WTC11 (cell line): ENCODE measurements around the gene ARSB. TPM values are rescaled to one million over a fixed set of nuclear protein-coding genes. Genes with fewer than 3 reads are reported as not detected.

Experiments used
- ATAC-seq: fragments of 200-7000 bp; cut with Tn5 transposase; 2 replicates; pipeline ENCODE4 v1.10.0; 2021; ENCODE audit warnings: mild to moderate bottlenecking, moderate library complexity
- CTCF ChIA-PET: fragments of 300-600 bp; sonication (Branson Sonifier 250); formaldehyde crosslinking; loops from one replicate; lab custom pipeline; 2021; ENCODE audit warnings: antibody characterized with exemption; lab: Charles Lee
- POLR2A ChIA-PET: fragments of 350-600 bp; sonication (Branson Sonifier 250); formaldehyde crosslinking; loops from one replicate; lab custom pipeline; 2021; ENCODE audit warnings: antibody characterized with exemption; lab: Charles Lee
- DNase-seq: peaks from one replicate; pipeline ENCODE4 v3.0.0; 2021; ENCODE audit warnings: low spot score
- H3K27ac Mint-ChIP-seq: 2 replicates; pipeline ENCODE4 v1.8.0; 2021; ENCODE audit warnings: mixed read lengths
- H3K27me3 Mint-ChIP-seq: 2 replicates; pipeline ENCODE4 v1.8.0; 2021; ENCODE audit warnings: low read depth, mild to moderate bottlenecking, moderate library complexity, mixed read lengths
- H3K36me3 Mint-ChIP-seq: 2 replicates; pipeline ENCODE4 v1.8.0; 2021; ENCODE audit warnings: mixed read lengths
- H3K4me1 Mint-ChIP-seq: 2 replicates; pipeline ENCODE4 v1.8.0; 2022; ENCODE audit warnings: mixed read lengths
- H3K4me3 Mint-ChIP-seq: 2 replicates; pipeline ENCODE4 v1.8.0; 2021; ENCODE audit warnings: mild to moderate bottlenecking, moderate library complexity, mixed read lengths
- H3K9me3 Mint-ChIP-seq: 2 replicates; pipeline ENCODE4 v1.8.0; 2021; ENCODE audit warnings: mixed read lengths
- ATF1 ChIP-seq: sonication (generic); formaldehyde crosslinking; IDR thresholded peaks from 2 replicates; pipeline ENCODE4 v1.8.1; 2023; ENCODE audit warnings: mild to moderate bottlenecking, moderate library complexity, missing genetic modification reagents
- CBFB ChIP-seq: sonication (generic); formaldehyde crosslinking; IDR thresholded peaks from 2 replicates; pipeline ENCODE4 v1.8.1; 2022; ENCODE audit warnings: mild to moderate bottlenecking, low read depth, missing genetic modification reagents
- FOXP1 ChIP-seq: sonication (generic); formaldehyde crosslinking; IDR thresholded peaks from 2 replicates; pipeline ENCODE4 v1.8.0; 2022; ENCODE audit warnings: missing genetic modification reagents, mild to moderate bottlenecking, moderate library complexity, borderline replicate concordance
- NFATC4 ChIP-seq: fragments of 250-450 bp; sonication (Bioruptor Pico); IDR thresholded peaks from 2 replicates; pipeline ENCODE4 v1.9.0; 2021; ENCODE audit warnings: mild to moderate bottlenecking
- NR2C2 ChIP-seq: sonication (generic); formaldehyde crosslinking; IDR thresholded peaks from 2 replicates; pipeline ENCODE4 v1.8.0; 2022; ENCODE audit warnings: mild to moderate bottlenecking, missing genetic modification reagents
- OVOL2 ChIP-seq: fragments of 250-450 bp; sonication (Bioruptor Pico); IDR thresholded peaks from 2 replicates; pipeline ENCODE4 v1.9.0; 2021; ENCODE audit warnings: mild to moderate bottlenecking, borderline replicate concordance
- ZBTB21 ChIP-seq: sonication (generic); formaldehyde crosslinking; IDR thresholded peaks from 2 replicates; pipeline ENCODE4 v1.8.1; 2023; ENCODE audit warnings: mild to moderate bottlenecking, missing genetic modification reagents, borderline replicate concordance
- total RNA-seq: library from RNA; stranded (reverse); gene quantifications from 3 replicates; pipeline ENCODE4 v1.2.3, GENCODE V29; 2021
- TF ChIP-seq, protein P1 (sequence below): fragments of 200-600 bp; IDR thresholded peaks from 2 replicates; pipeline ENCODE4 v1.8.0; 2022; ENCODE audit warnings: antibody characterized with exemption
- TF ChIP-seq, protein P2 (sequence below): fragments of 250-450 bp; sonication (Bioruptor Pico); conservative IDR thresholded peaks from 2 replicates; pipeline ENCODE4 v1.9.0; 2021; ENCODE audit warnings: mild to moderate bottlenecking
- TF ChIP-seq, protein P3 (sequence below): sonication (generic); formaldehyde crosslinking; IDR thresholded peaks from 2 replicates; pipeline ENCODE4 v1.8.1; 2022; ENCODE audit warnings: mild to moderate bottlenecking, moderate library complexity, missing genetic modification reagents
- TF ChIP-seq, protein P4 (sequence below): sonication (generic); formaldehyde crosslinking; IDR thresholded peaks from 2 replicates; pipeline ENCODE4 v1.8.1; 2023; ENCODE audit warnings: mild to moderate bottlenecking, moderate library complexity, missing genetic modification reagents
- TF ChIP-seq, protein P5 (sequence below): fragments of 250-450 bp; sonication (Bioruptor Pico); IDR thresholded peaks from 2 replicates; pipeline ENCODE4 v1.9.0; 2021; ENCODE audit warnings: moderate library complexity, mild to moderate bottlenecking, inconsistent platforms, borderline replicate concordance
- TF ChIP-seq, protein P6 (sequence below): fragments of 250-450 bp; sonication (Bioruptor Pico); IDR thresholded peaks from 2 replicates; pipeline ENCODE4 v1.9.0; 2021; ENCODE audit warnings: mild to moderate bottlenecking, borderline replicate concordance
- TF ChIP-seq, protein P7 (sequence below): fragments of 250-450 bp; sonication (Bioruptor Pico); IDR thresholded peaks from 2 replicates; pipeline ENCODE4 v1.8.0; 2021; ENCODE audit warnings: mild to moderate bottlenecking
- TF ChIP-seq, protein P8 (sequence below): sonication (generic); formaldehyde crosslinking; IDR thresholded peaks from 2 replicates; pipeline ENCODE4 v1.8.1; 2023; ENCODE audit warnings: mild to moderate bottlenecking, missing genetic modification reagents

Gene ARSB
- total RNA-seq, 1 experiment from 2014 or later = 9.7 TPM

DNA sequence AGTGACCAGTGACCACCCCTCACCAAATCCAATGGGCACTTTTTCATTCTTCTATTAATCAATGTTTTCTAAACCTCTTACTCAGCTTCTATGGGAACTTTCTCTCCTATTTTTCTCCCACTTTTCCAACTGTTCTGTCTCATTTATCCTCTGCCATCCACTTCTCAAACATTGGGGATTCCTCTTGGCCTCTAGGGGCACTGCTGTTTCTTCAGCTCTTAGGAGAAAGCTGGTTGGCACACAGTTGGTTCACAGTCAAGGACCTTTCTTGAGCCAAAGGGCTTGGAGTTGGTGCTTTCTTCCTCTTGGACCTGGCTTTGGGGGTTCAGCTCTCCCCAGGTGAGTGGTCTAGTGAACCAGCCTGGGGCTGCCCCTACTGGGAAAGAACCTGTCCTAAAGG lies 224.3 kb downstream of the ARSB start:
- peaks cover 21% of the 10 kb centered on the region for H3K4me1 Mint-ChIP-seq
- H3K36me3 Mint-ChIP-seq = no peaks in the 10 kb centered on the region
- ATAC-seq (peak; percentile 75), DNase-seq (no peak)
- ChIA-PET POLR2A (no interaction called here), CTCF (interaction anchor here (0.6 to 2.0 kb wide), 19 partner anchors 8 to 1897 kb away, joined by 3 to 48 read pairs (median 4); partner anchors contain the start of gene LHFPL2)
- peaks cover under 1% of the 10 kb centered on the region; the same call in 1 of the 2 replicates for H3K27me3 Mint-ChIP-seq
- no peak overlapping the region for H3K4me3 Mint-ChIP-seq
- no peak overlapping the region for H3K27ac Mint-ChIP-seq
- no peak for TF ChIP-seq NFATC4
- TF ChIP-seq ATF1 = no peak
- TF ChIP-seq FOXP1 (CRISPR knock-in tag) = no peak
- peaks cover 10% of the 10 kb centered on the region for H3K9me3 Mint-ChIP-seq

DNA sequence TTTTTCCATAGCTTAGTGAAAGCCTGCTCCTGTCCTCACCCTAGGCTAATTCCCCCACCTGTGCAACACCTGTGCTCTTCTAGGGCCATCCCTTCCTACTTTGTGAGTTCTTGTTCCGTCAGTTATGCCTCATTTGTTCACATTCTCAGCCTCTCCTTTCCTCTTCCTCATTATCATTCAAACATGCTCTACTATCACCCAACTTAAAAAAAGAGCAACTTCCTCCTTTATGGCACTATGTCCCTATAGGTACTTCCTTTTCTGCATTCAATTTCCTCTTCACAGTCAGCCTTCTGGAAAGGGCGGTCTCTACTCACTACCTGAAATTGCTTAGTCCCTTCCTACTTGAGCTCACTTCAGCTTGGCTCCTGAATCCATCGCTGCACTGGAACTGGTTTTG lies 224.7 kb downstream of the ARSB start:
- Mint-ChIP-seq H3K27me3 (no peaks in the 10 kb centered on the region), H3K27ac (no peak overlapping the region), H3K4me1 (peaks cover 18% of the 10 kb centered on the region), H3K9me3 (peaks cover 10% of the 10 kb centered on the region), H3K4me3 (no peak overlapping the region), H3K36me3 (no peaks in the 10 kb centered on the region)
- TF ChIP-seq CBFB (CRISPR knock-in tag) = no peak
- TF ChIP-seq, protein P1, sequence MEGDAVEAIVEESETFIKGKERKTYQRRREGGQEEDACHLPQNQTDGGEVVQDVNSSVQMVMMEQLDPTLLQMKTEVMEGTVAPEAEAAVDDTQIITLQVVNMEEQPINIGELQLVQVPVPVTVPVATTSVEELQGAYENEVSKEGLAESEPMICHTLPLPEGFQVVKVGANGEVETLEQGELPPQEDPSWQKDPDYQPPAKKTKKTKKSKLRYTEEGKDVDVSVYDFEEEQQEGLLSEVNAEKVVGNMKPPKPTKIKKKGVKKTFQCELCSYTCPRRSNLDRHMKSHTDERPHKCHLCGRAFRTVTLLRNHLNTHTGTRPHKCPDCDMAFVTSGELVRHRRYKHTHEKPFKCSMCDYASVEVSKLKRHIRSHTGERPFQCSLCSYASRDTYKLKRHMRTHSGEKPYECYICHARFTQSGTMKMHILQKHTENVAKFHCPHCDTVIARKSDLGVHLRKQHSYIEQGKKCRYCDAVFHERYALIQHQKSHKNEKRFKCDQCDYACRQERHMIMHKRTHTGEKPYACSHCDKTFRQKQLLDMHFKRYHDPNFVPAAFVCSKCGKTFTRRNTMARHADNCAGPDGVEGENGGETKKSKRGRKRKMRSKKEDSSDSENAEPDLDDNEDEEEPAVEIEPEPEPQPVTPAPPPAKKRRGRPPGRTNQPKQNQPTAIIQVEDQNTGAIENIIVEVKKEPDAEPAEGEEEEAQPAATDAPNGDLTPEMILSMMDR = no peak
- TF ChIP-seq, protein P2, sequence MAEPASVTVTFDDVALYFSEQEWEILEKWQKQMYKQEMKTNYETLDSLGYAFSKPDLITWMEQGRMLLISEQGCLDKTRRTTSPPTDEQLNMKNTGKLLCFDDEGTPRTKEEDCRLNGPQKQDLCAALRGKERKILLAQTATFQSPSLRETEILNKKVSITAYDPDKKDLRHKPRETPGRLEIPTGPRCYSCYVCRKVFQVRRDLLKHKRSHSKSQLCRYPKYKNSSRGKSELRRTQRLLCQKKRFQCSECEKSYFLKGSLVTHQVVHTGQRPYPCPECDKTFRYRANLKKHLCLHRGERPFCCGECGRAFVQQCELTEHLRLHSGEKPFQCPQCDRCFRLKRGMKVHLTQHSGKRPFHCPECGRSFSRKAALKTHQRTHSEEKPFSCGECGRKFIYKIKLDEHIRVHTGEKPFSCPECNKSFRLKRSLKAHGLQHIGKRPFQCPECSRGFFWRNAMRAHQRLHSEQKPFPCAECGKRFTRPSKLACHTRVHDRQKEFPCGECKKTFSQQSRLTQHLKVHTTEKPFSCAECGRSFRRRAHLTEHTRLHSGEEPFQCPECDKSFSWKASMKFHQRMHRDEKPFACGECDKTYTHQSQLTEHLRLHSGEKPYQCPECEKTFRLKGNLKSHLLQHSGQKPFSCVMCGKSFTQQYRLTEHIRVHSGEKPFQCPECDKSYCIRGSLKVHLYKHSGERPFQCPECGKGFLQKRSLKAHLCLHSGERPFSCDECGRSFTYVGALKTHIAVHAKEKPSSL = no peak
- TF ChIP-seq, protein P3, sequence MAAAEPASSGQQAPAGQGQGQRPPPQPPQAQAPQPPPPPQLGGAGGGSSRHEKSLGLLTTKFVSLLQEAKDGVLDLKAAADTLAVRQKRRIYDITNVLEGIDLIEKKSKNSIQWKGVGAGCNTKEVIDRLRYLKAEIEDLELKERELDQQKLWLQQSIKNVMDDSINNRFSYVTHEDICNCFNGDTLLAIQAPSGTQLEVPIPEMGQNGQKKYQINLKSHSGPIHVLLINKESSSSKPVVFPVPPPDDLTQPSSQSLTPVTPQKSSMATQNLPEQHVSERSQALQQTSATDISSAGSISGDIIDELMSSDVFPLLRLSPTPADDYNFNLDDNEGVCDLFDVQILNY (CRISPR knock-in tag) = no peak
- TF ChIP-seq, protein P4, sequence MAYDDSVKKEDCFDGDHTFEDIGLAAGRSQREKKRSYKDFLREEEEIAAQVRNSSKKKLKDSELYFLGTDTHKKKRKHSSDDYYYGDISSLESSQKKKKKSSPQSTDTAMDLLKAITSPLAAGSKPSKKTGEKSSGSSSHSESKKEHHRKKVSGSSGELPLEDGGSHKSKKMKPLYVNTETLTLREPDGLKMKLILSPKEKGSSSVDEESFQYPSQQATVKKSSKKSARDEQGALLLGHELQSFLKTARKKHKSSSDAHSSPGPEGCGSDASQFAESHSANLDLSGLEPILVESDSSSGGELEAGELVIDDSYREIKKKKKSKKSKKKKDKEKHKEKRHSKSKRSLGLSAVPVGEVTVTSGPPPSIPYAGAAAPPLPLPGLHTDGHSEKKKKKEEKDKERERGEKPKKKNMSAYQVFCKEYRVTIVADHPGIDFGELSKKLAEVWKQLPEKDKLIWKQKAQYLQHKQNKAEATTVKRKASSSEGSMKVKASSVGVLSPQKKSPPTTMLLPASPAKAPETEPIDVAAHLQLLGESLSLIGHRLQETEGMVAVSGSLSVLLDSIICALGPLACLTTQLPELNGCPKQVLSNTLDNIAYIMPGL (CRISPR knock-in tag) = no peak
- TF ChIP-seq, protein P5, sequence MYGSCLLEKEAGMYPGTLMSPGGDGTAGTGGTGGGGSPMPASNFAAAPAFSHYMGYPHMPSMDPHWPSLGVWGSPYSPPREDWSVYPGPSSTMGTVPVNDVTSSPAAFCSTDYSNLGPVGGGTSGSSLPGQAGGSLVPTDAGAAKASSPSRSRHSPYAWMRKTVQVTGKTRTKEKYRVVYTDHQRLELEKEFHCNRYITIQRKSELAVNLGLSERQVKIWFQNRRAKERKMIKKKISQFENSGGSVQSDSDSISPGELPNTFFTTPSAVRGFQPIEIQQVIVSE (CRISPR knock-in tag) = no peak
- TF ChIP-seq OVOL2 (CRISPR knock-in tag) = no peak
- ATAC-seq (no peak), DNase-seq (no peak)
- POLR2A ChIA-PET = no interaction called here
- CTCF ChIA-PET = interaction anchor here (0.5 to 2.0 kb wide), 20 partner anchors 8 to 1897 kb away, joined by 3 to 48 read pairs (median 4); partner anchors contain the start of gene LHFPL2

DNA sequence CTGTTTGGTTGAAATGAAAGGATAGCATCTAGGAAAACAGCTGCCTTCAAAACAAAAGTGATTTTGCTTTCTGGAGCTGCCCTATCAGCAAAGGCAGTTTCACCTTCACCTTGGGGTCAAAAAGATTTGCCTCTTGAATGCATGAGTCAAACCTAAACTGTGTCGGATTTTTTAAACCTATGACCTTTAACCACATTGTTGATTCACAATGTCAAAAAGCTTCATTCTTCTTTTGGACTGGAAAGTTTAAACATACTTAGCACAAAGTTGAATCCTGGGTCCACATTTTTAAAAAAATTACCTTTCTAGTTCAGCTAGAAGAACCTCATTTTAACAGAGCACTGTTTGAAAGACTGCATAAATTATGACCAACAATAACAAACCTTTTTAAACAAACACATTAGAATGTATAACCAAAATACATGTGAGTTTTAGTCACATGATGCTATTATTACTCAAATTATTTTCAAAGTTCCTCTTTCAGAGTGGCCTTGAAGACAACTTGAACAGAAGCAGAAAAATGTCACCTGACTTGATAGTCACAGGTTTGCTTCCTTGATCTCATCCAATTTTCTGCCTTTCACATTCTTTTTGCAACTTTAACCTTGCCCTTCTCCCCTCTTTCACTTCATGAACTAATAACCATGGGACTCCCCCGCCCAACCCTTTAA lies 226.8 kb downstream of the ARSB start:
- Mint-ChIP-seq H3K27ac (no peak overlapping the region), H3K4me1 (peaks cover 6% of the 10 kb centered on the region), H3K4me3 (no peak overlapping the region), H3K36me3 (no peaks in the 10 kb centered on the region), H3K27me3 (no peaks in the 10 kb centered on the region), H3K9me3 (no peaks in the 10 kb centered on the region)
- DNase-seq = no peak
- ChIA-PET CTCF (no interaction called here), POLR2A (no interaction called here)
- no peak for ATAC-seq
- TF ChIP-seq, protein P6, sequence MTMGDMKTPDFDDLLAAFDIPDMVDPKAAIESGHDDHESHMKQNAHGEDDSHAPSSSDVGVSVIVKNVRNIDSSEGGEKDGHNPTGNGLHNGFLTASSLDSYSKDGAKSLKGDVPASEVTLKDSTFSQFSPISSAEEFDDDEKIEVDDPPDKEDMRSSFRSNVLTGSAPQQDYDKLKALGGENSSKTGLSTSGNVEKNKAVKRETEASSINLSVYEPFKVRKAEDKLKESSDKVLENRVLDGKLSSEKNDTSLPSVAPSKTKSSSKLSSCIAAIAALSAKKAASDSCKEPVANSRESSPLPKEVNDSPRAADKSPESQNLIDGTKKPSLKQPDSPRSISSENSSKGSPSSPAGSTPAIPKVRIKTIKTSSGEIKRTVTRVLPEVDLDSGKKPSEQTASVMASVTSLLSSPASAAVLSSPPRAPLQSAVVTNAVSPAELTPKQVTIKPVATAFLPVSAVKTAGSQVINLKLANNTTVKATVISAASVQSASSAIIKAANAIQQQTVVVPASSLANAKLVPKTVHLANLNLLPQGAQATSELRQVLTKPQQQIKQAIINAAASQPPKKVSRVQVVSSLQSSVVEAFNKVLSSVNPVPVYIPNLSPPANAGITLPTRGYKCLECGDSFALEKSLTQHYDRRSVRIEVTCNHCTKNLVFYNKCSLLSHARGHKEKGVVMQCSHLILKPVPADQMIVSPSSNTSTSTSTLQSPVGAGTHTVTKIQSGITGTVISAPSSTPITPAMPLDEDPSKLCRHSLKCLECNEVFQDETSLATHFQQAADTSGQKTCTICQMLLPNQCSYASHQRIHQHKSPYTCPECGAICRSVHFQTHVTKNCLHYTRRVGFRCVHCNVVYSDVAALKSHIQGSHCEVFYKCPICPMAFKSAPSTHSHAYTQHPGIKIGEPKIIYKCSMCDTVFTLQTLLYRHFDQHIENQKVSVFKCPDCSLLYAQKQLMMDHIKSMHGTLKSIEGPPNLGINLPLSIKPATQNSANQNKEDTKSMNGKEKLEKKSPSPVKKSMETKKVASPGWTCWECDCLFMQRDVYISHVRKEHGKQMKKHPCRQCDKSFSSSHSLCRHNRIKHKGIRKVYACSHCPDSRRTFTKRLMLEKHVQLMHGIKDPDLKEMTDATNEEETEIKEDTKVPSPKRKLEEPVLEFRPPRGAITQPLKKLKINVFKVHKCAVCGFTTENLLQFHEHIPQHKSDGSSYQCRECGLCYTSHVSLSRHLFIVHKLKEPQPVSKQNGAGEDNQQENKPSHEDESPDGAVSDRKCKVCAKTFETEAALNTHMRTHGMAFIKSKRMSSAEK = no peak
- TF ChIP-seq NR2C2 (no peak), ZBTB21 (CRISPR knock-in tag) (no peak)
- TF ChIP-seq, protein P7, sequence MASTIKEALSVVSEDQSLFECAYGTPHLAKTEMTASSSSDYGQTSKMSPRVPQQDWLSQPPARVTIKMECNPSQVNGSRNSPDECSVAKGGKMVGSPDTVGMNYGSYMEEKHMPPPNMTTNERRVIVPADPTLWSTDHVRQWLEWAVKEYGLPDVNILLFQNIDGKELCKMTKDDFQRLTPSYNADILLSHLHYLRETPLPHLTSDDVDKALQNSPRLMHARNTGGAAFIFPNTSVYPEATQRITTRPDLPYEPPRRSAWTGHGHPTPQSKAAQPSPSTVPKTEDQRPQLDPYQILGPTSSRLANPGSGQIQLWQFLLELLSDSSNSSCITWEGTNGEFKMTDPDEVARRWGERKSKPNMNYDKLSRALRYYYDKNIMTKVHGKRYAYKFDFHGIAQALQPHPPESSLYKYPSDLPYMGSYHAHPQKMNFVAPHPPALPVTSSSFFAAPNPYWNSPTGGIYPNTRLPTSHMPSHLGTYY = no peak
- TF ChIP-seq, protein P8, sequence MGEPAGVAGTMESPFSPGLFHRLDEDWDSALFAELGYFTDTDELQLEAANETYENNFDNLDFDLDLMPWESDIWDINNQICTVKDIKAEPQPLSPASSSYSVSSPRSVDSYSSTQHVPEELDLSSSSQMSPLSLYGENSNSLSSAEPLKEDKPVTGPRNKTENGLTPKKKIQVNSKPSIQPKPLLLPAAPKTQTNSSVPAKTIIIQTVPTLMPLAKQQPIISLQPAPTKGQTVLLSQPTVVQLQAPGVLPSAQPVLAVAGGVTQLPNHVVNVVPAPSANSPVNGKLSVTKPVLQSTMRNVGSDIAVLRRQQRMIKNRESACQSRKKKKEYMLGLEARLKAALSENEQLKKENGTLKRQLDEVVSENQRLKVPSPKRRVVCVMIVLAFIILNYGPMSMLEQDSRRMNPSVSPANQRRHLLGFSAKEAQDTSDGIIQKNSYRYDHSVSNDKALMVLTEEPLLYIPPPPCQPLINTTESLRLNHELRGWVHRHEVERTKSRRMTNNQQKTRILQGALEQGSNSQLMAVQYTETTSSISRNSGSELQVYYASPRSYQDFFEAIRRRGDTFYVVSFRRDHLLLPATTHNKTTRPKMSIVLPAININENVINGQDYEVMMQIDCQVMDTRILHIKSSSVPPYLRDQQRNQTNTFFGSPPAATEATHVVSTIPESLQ = no peak
